Erythroblast (primary cell): ENCODE measurements around the gene OSBPL3.

Experiments used
- GATA1 ChIP-seq: IDR thresholded peaks from 2 replicates; pipeline ENCODE4 v1.6.1; 2011; ENCODE audit warnings: low read depth, mild to moderate bottlenecking, control low read depth, low read length, moderate library complexity
- POLR2A ChIP-seq: IDR thresholded peaks from 2 replicates; pipeline ENCODE4 v1.6.1; 2011; ENCODE audit warnings: mild to moderate bottlenecking, low read length

DNA sequence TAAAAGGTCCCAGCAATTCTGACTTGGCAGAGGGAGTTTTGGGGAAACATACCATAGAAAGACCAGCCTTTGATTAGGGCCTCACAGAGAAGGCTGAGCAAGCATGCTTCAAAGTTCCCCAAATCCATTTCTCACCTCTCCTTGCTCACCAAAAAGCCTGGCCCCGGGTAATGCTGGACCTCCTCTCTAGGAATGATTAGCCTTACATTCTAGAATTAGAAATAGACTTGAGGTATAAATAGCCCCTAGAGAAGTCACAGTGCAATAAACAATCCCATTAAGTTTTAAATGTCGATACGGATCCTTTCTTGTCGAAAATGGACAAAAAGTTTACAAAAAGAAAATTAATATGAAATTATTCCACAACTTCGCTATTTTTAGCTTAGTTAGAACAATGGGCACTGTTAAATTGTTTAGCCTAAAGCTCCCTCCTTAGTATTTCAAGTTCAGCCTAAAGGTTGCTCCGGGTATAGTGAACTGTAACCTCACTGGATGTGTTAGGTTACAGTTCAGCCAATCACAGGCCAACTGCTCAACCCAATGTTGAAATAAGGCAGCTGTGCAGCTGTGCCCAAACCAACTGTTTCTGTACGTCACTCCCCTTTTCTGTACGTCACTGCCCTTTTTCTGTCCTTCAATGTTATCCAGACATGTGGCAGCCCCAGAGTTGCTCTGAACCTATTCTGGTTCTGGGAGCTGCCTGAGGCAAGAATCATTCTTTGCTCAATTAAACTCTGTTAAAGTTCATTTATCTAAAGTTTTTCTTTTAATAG lies 214.8 kb downstream of the OSBPL3 start:
- TF ChIP-seq POLR2A (no peak), GATA1 (no peak)
